Peyer's patch (tissue), 4 donors: ENCODE measurements around the gene GAS7. TPM values are rescaled to one million over a fixed set of nuclear protein-coding genes. Genes with fewer than 3 reads are reported as not detected.
"Not testable (repeated sequence)": the region's sequence is repeated elsewhere in the genome, so short reads cannot be mapped to it uniquely, and the experiment has no call there.

Source experiments
- DNase-seq, 3 donors: peaks; one replicate each; pipeline ENCODE4 v3.0.0-alpha.2; 2017 to 2019
- H3K27ac ChIP-seq, 4 donors: fragments of 200-600 bp; sonication (generic); one replicate each; pipeline ENCODE4 v1.5.1; 2016 to 2019
- H3K27me3 ChIP-seq, 2 donors: fragments of 200-600 bp; sonication (generic); one replicate each; pipeline ENCODE4 v1.5.1; 2019
- H3K36me3 ChIP-seq, 3 donors: fragments of 200-600 bp; sonication (generic); one replicate each; pipeline ENCODE4 v1.5.1; 2016 to 2019
- H3K4me1 ChIP-seq, 4 donors: fragments of 200-600 bp; sonication (generic); one replicate each; pipeline ENCODE4 v1.5.1; 2016 to 2019
- H3K4me3 ChIP-seq, 4 donors: fragments of 200-600 bp; sonication (generic); 1 replicate in 3 of 4; 2 replicates in 1 of 4; pipeline ENCODE4 v1.5.1; 2016 to 2019; ENCODE audit warnings: mild to moderate bottlenecking in 1 of 4
- H3K9me3 ChIP-seq, 4 donors: fragments of 200-600 bp; sonication (generic); one replicate each; pipeline ENCODE4 v1.5.1; 2016 to 2019; ENCODE audit warnings: mild to moderate bottlenecking in 1 of 4
- POLR2A ChIP-seq, 2 donors: fragments of 450-650 bp; IDR thresholded peaks; one replicate each; pipeline ENCODE4 v1.5.1; 2017; ENCODE audit warnings: antibody characterized with exemption in 2 of 2, mild to moderate bottlenecking in 2 of 2, moderate library complexity in 2 of 2
- total RNA-seq, 4 donors: library from RNA; depleted of rRNA; stranded (reverse); fragments of >200 nt; gene quantifications; one replicate each; pipeline ENCODE4 v1.1.0, GENCODE V29; 2016
- TF ChIP-seq, protein P1 (sequence below), 6 experiments: fragments of 450-650 bp in 4 of 6; fragments of 200-600 bp in 2 of 6; sonication (generic) in 1 of 6; IDR thresholded peaks; one replicate each; pipeline ENCODE4 v1.5.1; 2017 to 2019; ENCODE audit warnings: antibody characterized with exemption in 6 of 6, mild to moderate bottlenecking in 3 of 6, moderate library complexity in 1 of 6

Gene GAS7
- total RNA-seq, 4 donors from 2014 or later = 6.8 to 104 (median 27.6) TPM

DNA sequence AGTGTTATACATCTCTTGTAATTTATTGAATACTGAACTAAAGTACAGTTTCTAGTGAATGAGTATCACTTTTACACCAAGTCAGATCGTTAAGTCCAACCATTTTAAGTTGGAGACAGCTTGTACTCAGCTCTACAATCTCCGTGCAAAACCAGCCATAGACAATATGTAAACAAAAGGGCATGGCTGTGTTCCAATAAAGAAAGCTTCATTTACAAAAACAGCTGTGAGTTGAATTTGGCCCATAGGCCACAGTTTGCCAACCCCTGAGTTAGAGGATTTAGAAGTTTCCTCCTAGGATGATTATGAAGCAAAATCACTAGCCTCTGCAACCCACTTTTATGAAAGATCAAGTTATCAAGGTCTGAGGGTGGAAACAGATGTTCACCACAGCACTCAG is 187.7 kb downstream of the GAS7 start:
- Histone ChIP-seq H3K9me3 (no peaks in the 10 kb centered on the region), H3K4me3 (no peak overlapping the region), H3K4me1 (no peaks in the 10 kb centered on the region), H3K36me3 (no peaks in the 10 kb centered on the region), H3K27ac (no peak overlapping the region), H3K27me3 (no peaks in the 10 kb centered on the region)
- TF ChIP-seq POLR2A (IDR thresholded peaks at IDR 0.05) = no peak
- TF ChIP-seq, protein P1, sequence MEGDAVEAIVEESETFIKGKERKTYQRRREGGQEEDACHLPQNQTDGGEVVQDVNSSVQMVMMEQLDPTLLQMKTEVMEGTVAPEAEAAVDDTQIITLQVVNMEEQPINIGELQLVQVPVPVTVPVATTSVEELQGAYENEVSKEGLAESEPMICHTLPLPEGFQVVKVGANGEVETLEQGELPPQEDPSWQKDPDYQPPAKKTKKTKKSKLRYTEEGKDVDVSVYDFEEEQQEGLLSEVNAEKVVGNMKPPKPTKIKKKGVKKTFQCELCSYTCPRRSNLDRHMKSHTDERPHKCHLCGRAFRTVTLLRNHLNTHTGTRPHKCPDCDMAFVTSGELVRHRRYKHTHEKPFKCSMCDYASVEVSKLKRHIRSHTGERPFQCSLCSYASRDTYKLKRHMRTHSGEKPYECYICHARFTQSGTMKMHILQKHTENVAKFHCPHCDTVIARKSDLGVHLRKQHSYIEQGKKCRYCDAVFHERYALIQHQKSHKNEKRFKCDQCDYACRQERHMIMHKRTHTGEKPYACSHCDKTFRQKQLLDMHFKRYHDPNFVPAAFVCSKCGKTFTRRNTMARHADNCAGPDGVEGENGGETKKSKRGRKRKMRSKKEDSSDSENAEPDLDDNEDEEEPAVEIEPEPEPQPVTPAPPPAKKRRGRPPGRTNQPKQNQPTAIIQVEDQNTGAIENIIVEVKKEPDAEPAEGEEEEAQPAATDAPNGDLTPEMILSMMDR (IDR thresholded peaks at IDR 0.05) = no peak
- DNase-seq = no peak

DNA sequence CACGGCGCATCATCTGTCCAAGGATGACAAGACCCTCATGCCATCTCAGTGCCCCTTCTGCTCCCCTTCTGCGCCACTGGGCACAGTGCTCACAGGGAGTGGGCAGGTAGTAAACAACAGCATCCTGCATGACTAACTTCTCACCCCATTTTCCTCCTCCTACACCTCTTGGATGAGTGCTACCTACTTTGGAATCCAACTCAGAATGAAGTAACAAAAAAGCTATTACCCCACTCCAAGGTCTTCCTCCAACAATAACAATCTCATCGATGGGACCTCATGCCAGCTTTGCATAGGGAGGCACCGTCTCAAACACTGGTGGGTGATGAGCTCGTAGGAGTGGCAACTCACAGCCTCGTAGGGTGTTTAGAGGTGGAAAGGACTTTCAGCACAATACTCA is 194.7 kb downstream of the GAS7 start:
- no peak overlapping the region for H3K4me3 ChIP-seq
- no peaks in the 10 kb centered on the region for H3K9me3 ChIP-seq
- no peaks in the 10 kb centered on the region for H3K4me1 ChIP-seq
- H3K27me3 ChIP-seq = no peaks in the 10 kb centered on the region
- DNase-seq = no peak
- no peak overlapping the region for H3K27ac ChIP-seq
- H3K36me3 ChIP-seq = no peaks in the 10 kb centered on the region
- TF ChIP-seq, protein P1 (IDR thresholded peaks at IDR 0.05) = no peak
- no peak for TF ChIP-seq POLR2A (IDR thresholded peaks at IDR 0.05)

DNA sequence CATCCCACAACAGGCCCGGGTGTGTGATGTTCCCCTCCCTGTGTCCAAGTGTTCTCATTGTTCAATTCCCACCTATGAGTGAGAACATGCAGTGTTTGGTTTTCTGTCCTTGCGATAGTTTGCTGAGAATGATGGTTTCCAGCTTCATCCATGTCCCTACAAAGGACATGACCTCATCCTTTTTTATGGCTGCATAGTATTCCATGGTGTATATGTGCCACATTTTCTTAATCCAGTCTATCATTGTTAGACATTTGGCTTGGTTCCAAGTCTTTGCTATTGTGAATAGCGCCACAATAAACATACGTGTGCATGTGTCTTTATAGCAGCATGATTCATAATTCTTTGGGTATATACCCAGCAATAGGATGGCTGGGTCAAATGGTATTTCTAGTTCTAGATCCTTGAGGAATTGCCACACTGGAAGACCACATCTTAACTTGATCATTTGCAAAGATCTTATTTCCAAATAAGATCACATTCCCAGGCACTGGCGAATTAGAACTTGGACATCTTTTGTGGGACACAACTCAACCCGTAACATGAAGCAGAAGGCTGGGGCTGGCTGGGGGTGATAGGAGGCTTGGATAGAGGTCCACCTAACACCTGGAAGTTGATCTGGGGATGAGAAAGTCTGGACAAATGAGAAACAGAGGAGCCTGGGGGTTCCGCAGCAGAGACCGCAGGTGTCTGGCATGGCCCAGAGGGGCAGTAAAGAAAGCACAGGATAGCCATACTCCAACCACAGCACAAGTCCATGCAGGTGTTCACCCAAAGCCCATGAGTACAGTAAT is 195.6 kb downstream of the GAS7 start:
- not testable (repeated sequence) for H3K27ac ChIP-seq, H3K27me3 ChIP-seq, H3K4me1 ChIP-seq, H3K36me3 ChIP-seq, DNase-seq, H3K4me3 ChIP-seq, H3K9me3 ChIP-seq

DNA sequence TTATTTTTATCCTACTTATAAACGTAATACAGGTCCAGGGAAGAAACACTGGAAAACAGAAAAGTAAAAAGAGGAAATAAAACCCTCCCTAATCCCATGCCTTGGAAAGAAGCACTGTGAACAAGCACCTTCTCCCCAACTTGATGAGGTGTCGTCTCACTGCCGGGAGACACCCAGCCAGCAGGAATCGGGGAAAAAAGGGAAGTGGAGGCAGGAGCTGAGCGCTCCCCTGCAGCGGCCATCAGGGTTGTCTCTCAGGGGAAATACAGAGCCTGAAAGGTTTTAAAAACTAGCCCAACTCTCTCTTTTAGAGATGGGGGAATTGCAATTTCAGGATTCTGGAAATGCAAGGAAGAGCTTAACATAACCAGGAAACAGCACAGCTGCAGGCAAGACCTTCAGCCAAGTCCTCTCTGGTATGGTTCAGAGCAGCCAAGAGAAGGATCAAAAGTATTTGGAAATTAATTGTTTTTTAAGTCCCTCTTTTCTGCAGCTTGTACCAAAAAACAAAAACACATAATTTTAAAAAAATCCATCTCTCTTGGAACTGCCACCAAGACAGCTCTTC is 197.0 kb downstream of the GAS7 start:
- TF ChIP-seq, protein P1 (IDR thresholded peaks at IDR 0.05) = no peak
- TF ChIP-seq POLR2A (IDR thresholded peaks at IDR 0.05) = no peak
- Histone ChIP-seq H3K4me1 (no peaks in the 10 kb centered on the region), H3K27ac (no peak overlapping the region), H3K27me3 (no peaks in the 10 kb centered on the region), H3K9me3 (no peaks in the 10 kb centered on the region), H3K4me3 (no peak overlapping the region), H3K36me3 (no peaks in the 10 kb centered on the region)
- DNase-seq = no peak

DNA sequence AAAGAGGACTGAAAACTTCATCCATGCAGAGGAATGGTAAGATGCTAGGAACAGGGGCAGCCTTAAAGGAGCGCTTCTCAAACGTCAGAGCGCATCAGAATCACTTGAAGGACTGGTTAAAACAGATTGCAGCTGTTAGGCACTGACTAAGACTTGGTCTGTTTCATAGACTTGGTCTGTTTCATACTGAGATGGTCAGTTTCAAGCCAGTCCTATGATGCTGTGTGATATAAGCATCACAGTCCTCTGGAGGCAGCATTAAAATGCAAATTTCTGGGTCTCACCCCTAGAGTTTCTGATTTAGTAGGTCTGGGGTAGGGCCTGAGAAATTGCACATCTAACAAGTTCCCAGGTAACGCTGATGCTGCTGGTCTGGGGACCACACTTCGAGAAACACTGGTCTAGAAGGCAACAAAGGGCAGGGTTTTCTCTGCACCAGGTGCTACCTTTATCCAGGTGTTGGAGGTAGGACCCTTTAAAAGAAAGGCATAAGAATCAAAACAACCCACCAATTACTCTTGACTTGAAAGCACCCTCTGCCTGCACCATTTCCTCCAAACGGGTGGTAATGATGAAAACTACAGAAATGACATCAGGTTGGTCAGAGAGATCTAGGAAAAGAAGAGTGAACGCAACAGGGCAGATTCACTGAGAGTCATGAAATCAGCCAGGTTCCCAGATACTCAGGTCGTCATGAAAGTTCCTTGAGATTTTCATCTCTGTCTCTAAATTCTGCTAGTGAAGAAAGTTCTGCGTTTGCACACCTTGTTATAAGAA is 198.3 kb downstream of the GAS7 start:
- Histone ChIP-seq H3K9me3 (no peaks in the 10 kb centered on the region), H3K27ac (no peak overlapping the region), H3K27me3 (no peaks in the 10 kb centered on the region), H3K4me1 (no peaks in the 10 kb centered on the region), H3K4me3 (no peak overlapping the region), H3K36me3 (no peaks in the 10 kb centered on the region)
- DNase-seq = no peak
- TF ChIP-seq, protein P1 (IDR thresholded peaks at IDR 0.05) = no peak
- TF ChIP-seq POLR2A (IDR thresholded peaks at IDR 0.05) = no peak

DNA sequence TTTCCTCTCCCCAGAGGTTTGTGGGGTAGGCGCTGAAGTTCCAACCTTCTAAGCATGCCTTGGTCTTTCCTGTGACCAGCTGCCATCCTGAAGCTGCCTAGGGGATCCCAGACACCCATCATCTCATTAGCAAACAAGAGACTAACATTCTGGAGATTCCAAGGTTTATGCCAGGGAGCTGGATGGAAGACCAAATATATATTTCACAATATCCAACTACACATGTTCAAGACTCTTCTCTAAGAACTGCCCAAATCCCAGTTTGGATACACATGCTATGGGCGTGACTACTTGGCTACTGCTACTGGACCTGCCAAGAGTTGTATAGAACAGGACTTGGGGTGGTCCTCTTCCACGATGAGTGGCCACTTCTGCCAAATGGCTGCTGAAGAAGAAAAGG is 200.3 kb downstream of the GAS7 start:
- no peak for TF ChIP-seq POLR2A (IDR thresholded peaks at IDR 0.05)
- TF ChIP-seq, protein P1 (IDR thresholded peaks at IDR 0.05) = no peak
- no peak overlapping the region for H3K27ac ChIP-seq
- no peak overlapping the region for H3K4me3 ChIP-seq
- no peak for DNase-seq
- H3K36me3 ChIP-seq = no peaks in the 10 kb centered on the region
- H3K4me1 ChIP-seq = no peaks in the 10 kb centered on the region
- no peaks in the 10 kb centered on the region for H3K27me3 ChIP-seq
- no peaks in the 10 kb centered on the region for H3K9me3 ChIP-seq
